ENCODE measurements around the gene CATSPER4.

DNA sequence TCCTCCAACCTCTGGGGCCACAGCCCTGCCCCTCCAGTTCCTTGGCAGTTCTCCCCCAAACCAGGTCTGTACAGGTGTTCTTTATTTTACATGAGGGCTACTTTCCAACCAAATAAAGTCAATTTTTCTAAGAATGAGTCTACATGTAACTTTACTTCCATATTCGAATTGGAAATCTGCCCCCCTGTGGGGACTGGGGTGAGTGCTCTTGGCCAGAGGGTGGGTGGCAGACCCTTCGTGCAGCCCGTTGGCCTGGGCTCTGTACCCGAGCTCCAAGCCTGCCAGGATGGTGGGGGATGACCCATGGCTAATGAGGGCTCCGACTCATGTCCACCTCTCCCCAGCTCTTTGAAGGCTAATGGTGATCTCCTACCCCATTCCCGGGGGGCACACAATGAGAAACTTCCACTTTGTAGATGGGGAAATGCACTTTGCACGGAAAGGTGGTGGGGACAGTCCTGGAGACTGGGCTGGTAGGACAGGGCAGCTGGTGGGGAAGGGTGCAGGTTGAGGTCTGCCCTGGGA lies 589 bp upstream of the CATSPER4 start:
- no peak for TF ChIP-seq EZH2 (IDR thresholded peaks at IDR 0.05; ENCODE audit: borderline replicate concordance, insufficient read depth, low read depth, low read length, poor library complexity, severe bottlenecking)
- TF ChIP-seq, protein P1, sequence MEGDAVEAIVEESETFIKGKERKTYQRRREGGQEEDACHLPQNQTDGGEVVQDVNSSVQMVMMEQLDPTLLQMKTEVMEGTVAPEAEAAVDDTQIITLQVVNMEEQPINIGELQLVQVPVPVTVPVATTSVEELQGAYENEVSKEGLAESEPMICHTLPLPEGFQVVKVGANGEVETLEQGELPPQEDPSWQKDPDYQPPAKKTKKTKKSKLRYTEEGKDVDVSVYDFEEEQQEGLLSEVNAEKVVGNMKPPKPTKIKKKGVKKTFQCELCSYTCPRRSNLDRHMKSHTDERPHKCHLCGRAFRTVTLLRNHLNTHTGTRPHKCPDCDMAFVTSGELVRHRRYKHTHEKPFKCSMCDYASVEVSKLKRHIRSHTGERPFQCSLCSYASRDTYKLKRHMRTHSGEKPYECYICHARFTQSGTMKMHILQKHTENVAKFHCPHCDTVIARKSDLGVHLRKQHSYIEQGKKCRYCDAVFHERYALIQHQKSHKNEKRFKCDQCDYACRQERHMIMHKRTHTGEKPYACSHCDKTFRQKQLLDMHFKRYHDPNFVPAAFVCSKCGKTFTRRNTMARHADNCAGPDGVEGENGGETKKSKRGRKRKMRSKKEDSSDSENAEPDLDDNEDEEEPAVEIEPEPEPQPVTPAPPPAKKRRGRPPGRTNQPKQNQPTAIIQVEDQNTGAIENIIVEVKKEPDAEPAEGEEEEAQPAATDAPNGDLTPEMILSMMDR (IDR thresholded peaks at IDR 0.05): no peak

All from B cell (primary cell).